ENCODE measurements around the gene FBXW5.

FBXW5 gene

GRCh38 chr9:136920734-136921231 lies 23.8 kb downstream of the FBXW5 start:
- Histone ChIP-seq H3K4me2 (ENCODE audit: low read length) (no peak overlapping the region), H3K27ac (ENCODE audit: low read length) (no peak overlapping the region), H3K9ac (ENCODE audit: low read length) (no peak overlapping the region), H4K20me1 (ENCODE audit: insufficient read depth, low read length) (no peaks in the 10 kb centered on the region), H3K9me3 (ENCODE audit: insufficient read depth, low read length) (no peaks in the 10 kb centered on the region), H3K27me3 (ENCODE audit: low read depth, low read length) (no peaks in the 10 kb centered on the region), H3K4me1 (ENCODE audit: low read length) (no peaks in the 10 kb centered on the region), H3K36me3 (replicated peaks; ENCODE audit: low read depth, low read length) (peaks cover 46% of the 10 kb centered on the region), H3K79me2 (ENCODE audit: low read length) (no peaks in the 10 kb centered on the region), H2AFZ (ENCODE audit: low read depth, low read length) (no peak overlapping the region), H3K4me3 (ENCODE audit: low read length) (no peak overlapping the region)
- TF ChIP-seq, protein P1, sequence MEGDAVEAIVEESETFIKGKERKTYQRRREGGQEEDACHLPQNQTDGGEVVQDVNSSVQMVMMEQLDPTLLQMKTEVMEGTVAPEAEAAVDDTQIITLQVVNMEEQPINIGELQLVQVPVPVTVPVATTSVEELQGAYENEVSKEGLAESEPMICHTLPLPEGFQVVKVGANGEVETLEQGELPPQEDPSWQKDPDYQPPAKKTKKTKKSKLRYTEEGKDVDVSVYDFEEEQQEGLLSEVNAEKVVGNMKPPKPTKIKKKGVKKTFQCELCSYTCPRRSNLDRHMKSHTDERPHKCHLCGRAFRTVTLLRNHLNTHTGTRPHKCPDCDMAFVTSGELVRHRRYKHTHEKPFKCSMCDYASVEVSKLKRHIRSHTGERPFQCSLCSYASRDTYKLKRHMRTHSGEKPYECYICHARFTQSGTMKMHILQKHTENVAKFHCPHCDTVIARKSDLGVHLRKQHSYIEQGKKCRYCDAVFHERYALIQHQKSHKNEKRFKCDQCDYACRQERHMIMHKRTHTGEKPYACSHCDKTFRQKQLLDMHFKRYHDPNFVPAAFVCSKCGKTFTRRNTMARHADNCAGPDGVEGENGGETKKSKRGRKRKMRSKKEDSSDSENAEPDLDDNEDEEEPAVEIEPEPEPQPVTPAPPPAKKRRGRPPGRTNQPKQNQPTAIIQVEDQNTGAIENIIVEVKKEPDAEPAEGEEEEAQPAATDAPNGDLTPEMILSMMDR (IDR thresholded peaks at IDR 0.05; ENCODE audit: low read depth, low read length): no peak
- no peak for TF ChIP-seq EZH2phosphoT487 (IDR thresholded peaks at IDR 0.05; ENCODE audit: low read depth)

- H2AFZ ChIP-seq (ENCODE audit: low read depth, low read length): no peak overlapping the region
- TF ChIP-seq EZH2phosphoT487 (IDR thresholded peaks at IDR 0.05; ENCODE audit: low read depth): no peak
- TF ChIP-seq, protein P1 (IDR thresholded peaks at IDR 0.05; ENCODE audit: low read depth, low read length): no peak
- no peaks in the 10 kb centered on the region for H3K4me1 ChIP-seq (ENCODE audit: low read length)
- H3K4me3 ChIP-seq (ENCODE audit: low read length): no peak overlapping the region
- no peaks in the 10 kb centered on the region for H4K20me1 ChIP-seq (ENCODE audit: insufficient read depth, low read length)
- H3K9ac ChIP-seq (ENCODE audit: low read length): no peak overlapping the region
- H3K27ac ChIP-seq (ENCODE audit: low read length): no peak overlapping the region
- no peaks in the 10 kb centered on the region for H3K79me2 ChIP-seq (ENCODE audit: low read length)
- no peaks in the 10 kb centered on the region for H3K9me3 ChIP-seq (ENCODE audit: insufficient read depth, low read length)
- no peaks in the 10 kb centered on the region for H3K27me3 ChIP-seq (ENCODE audit: low read depth, low read length)
- peaks cover 50% of the 10 kb centered on the region for H3K36me3 ChIP-seq (replicated peaks; ENCODE audit: low read depth, low read length)
- H3K4me2 ChIP-seq (ENCODE audit: low read length): no peak overlapping the region
These were observed 24.5 kb downstream of the FBXW5 start for GRCh38 chr9:136920069-136920468.

DNA sequence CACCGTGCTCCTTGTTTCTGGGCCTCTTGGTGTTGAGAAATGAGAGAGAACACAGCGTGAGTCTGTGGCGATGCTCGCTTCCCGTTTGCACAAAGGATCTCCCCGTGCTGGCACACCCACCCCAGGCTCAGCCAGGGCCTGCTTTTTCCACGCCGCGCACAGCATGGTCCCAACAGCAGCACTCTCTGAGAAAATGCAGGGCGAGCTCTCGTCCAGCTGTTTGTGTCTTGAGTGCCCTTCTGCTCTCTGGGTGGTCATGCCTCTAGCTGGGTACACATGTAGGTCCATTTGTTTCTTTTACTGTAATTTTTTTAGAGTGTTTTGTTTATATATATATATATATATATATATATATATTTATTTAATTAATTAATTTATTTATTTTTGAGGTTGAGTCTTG lies 26.6 kb downstream of the FBXW5 start:
- TF ChIP-seq, protein P1 (IDR thresholded peaks at IDR 0.05; ENCODE audit: low read depth, low read length): no peak
- no peak for TF ChIP-seq EZH2phosphoT487 (IDR thresholded peaks at IDR 0.05; ENCODE audit: low read depth)
- H3K79me2 ChIP-seq (ENCODE audit: low read length): peaks cover 3% of the 10 kb centered on the region; the same call in 1 of the 2 replicates
- H3K4me3 ChIP-seq (ENCODE audit: low read length): no peak overlapping the region
- H3K4me1 ChIP-seq (ENCODE audit: low read length): no peaks in the 10 kb centered on the region
- H3K36me3 ChIP-seq (replicated peaks; ENCODE audit: low read depth, low read length): peaks cover 54% of the 10 kb centered on the region
- no peak overlapping the region for H3K27ac ChIP-seq (ENCODE audit: low read length)
- H3K9ac ChIP-seq (ENCODE audit: low read length): no peak overlapping the region
- H4K20me1 ChIP-seq (ENCODE audit: insufficient read depth, low read length): no peaks in the 10 kb centered on the region
- H2AFZ ChIP-seq (ENCODE audit: low read depth, low read length): no peak overlapping the region
- H3K4me2 ChIP-seq (ENCODE audit: low read length): no peak overlapping the region
- no peaks in the 10 kb centered on the region for H3K27me3 ChIP-seq (ENCODE audit: low read depth, low read length)
- no peaks in the 10 kb centered on the region for H3K9me3 ChIP-seq (ENCODE audit: insufficient read depth, low read length)

- TF ChIP-seq EZH2phosphoT487 (IDR thresholded peaks at IDR 0.05; ENCODE audit: low read depth): no peak
- TF ChIP-seq, protein P1 (IDR thresholded peaks at IDR 0.05; ENCODE audit: low read depth, low read length): no peak
- H3K79me2 ChIP-seq (ENCODE audit: low read length): peaks cover 3% of the 10 kb centered on the region; the same call in 1 of the 2 replicates
- no peaks in the 10 kb centered on the region for H4K20me1 ChIP-seq (ENCODE audit: insufficient read depth, low read length)
- no peak overlapping the region for H3K9ac ChIP-seq (ENCODE audit: low read length)
- H3K4me2 ChIP-seq (ENCODE audit: low read length): no peak overlapping the region
- H3K36me3 ChIP-seq (replicated peaks; ENCODE audit: low read depth, low read length): peaks cover 48% of the 10 kb centered on the region
- no peaks in the 10 kb centered on the region for H3K4me1 ChIP-seq (ENCODE audit: low read length)
- H3K27ac ChIP-seq (ENCODE audit: low read length): no peak overlapping the region
- H2AFZ ChIP-seq (ENCODE audit: low read depth, low read length): no peak overlapping the region
- H3K27me3 ChIP-seq (ENCODE audit: low read depth, low read length): no peaks in the 10 kb centered on the region
- no peak overlapping the region for H3K4me3 ChIP-seq (ENCODE audit: low read length)
- no peaks in the 10 kb centered on the region for H3K9me3 ChIP-seq (ENCODE audit: insufficient read depth, low read length)
These were observed 28.0 kb downstream of the FBXW5 start for GRCh38 chr9:136916330-136917184.
